Suppressor macrophage treated with lipopolysaccharide for 1 hour (primary cell): ENCODE measurements around the gene CDH16.

Experiments
- DNase-seq, 3 donors: peaks; one replicate each; pipeline ENCODE4 v3.0.0-alpha.2; 2020 to 2022

Gene CDH16

GRCh38 chr16:66862023-66862520, 56.6 kb downstream of the CDH16 start:
- DNase-seq = no peak

DNA sequence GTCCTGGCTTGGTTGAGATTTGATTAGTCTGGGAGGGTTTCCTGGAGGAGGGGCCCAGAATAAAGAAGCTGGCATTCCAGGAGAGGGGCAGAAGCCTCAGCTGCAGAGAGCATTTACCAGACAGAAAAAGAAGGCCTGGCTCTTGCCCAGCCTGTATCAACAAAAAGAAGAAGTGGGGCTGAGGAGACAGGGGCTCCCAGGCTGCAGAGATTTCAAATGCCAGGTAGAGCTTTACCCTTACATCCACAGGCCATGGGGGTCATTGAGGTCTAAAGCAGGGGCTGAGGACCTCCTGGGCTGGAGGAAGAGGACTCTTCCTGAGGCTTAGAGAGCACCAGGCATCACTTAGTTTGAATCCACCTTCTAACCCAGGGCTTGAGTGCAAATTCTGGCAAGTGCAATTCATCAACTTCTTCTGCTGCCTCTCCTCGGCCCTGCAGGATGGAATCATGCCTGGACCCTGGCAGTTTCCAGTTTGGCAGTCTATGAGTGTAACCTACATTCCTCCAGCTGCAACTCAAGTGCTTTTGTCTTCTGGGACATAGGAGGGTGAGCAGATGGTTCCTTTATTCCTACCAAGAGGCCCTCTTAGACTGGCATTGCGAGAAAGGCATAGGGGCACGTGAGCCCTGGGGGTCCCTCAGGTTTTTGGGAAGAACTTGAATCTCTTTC, 59.2 kb downstream of the CDH16 start:
- no peak for DNase-seq

DNA sequence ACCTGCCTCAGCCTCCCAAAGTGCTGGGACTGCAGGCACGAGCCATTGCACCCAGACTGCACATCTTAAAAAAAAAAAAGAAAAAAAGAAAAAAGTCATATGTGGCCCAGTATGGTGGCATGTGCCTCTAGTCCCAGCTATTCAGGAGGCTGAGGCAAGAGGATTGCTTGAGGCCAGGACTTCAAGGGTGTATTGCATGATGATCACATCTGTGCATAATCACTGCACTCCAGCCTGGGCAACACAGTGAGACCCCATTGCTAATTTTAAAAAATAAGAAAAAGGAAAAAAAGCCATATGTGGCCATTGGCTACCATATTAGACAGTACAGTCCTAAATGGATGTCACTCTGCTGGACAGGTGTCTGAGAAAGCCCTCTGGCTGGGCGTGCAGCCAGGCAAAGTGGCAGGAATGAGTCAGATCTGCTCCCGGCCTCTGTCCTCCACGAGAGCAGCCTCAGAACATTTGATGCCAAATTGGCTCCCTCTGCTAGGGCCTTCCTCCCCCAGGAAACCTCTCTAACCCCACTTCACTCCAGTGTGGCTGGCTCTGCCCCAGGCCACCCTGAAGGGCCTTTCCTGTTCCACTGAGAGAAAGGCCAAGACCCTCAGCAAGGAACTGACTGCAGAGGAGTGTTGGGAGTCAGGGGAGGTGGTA, 59.8 kb downstream of the CDH16 start:
- DNase-seq = no peak
